ENCODE data around the gene RUFY4. TPM values are rescaled to one million over a fixed set of nuclear protein-coding genes. Genes with fewer than 3 reads are reported as not detected.
A peak's percentile ranks its signal among the peaks of the same experiment; 100 is the strongest.
"Not testable (repeated sequence)": the region's sequence is repeated elsewhere in the genome, so short reads cannot be mapped to it uniquely, and the experiment has no call there.

RUFY4 gene
- total RNA-seq, 2 donors from 2014 or later, result 0.77 TPM; not detected in 1

DNA sequence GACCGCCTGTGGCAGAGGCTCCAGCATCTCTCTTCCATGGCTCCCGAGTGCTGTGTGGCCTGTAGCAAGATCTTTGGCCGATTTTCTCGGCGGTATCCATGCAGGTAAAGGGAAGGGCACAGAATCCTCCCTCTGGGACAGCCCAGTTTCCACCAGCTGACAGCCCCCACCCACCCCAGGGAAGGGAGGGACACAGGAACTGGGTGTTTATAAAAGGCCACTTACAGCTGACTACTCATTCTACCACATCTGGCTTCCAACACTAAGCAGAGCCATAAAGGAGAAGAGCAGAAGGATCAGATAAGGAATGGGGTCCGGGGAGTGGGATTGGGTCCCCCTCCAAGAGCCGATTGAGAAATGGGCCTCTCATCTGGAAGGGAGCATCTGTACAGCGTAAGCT, 20.2 kb downstream of the RUFY4 start:
- Mint-ChIP-seq H3K36me3 (ENCODE audit: low read depth) (no peaks in the 10 kb centered on the region), H3K4me3 (no peak overlapping the region), H3K27ac (no peak overlapping the region), H3K4me1 (peaks cover 2% of the 10 kb centered on the region), H3K27me3 (peaks cover 8% of the 10 kb centered on the region)
- no peak for DNase-seq
- no peak for ATAC-seq
- H3K9me3 ChIP-seq (ENCODE audit: control insufficient read depth, low read length, poor library complexity, severe bottlenecking), result no peaks in the 10 kb centered on the region

DNA sequence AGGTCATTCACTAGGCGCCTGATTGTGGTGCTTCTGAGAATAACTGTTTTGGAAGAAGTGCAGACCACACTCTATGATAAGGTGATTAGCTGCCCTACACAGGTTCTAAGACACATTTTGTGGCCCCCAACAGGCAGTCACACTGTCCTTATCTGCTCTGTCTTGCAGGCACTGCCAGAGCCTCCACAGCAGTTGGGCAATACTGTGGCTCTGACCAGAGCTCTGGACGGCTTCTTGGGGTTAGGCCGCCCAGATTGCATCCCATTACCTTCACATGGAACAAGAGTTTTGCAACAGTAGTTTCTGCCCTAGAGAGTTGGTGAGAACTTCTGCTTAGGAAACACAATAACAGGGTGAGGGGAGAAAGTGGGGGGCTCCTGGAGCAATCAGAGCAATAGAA, 22.7 kb downstream of the RUFY4 start:
- H3K27me3 Mint-ChIP-seq, result peaks cover 8% of the 10 kb centered on the region
- DNase-seq, result no peak
- no peak overlapping the region for H3K4me3 Mint-ChIP-seq
- no peaks in the 10 kb centered on the region for H3K9me3 ChIP-seq (ENCODE audit: control insufficient read depth, low read length, poor library complexity, severe bottlenecking)
- peaks cover 4% of the 10 kb centered on the region for H3K4me1 Mint-ChIP-seq
- no peak for ATAC-seq
- no peaks in the 10 kb centered on the region for H3K36me3 Mint-ChIP-seq (ENCODE audit: low read depth)
- H3K27ac Mint-ChIP-seq, result no peak overlapping the region

DNA sequence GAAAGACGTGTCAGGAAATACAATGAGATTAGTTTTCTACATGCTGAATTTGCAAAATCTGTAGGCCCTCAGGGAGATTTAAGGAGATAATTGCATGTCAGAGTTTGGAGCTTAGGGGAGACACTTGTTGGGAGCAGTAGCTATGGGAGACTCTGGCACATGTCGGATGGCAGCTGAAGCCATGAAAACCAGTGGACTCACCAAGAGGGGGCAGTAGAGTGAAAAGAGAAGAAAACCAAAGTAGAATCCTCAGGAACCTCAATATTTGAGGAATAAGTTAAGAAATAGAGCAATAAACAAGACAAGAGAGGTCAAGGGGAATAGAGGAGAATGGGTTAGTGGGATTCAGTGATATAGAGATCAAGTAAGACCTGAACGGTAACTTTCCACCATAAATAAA, 24.8 kb downstream of the RUFY4 start:
- ATAC-seq (no peak), DNase-seq (no peak)
- H3K4me1 Mint-ChIP-seq, result peaks cover 4% of the 10 kb centered on the region
- peaks cover 8% of the 10 kb centered on the region for H3K27me3 Mint-ChIP-seq
- no peaks in the 10 kb centered on the region for H3K36me3 Mint-ChIP-seq (ENCODE audit: low read depth)
- no peak overlapping the region for H3K4me3 Mint-ChIP-seq
- no peak overlapping the region for H3K27ac Mint-ChIP-seq
- no peaks in the 10 kb centered on the region for H3K9me3 ChIP-seq (ENCODE audit: control insufficient read depth, low read length, poor library complexity, severe bottlenecking)

DNA sequence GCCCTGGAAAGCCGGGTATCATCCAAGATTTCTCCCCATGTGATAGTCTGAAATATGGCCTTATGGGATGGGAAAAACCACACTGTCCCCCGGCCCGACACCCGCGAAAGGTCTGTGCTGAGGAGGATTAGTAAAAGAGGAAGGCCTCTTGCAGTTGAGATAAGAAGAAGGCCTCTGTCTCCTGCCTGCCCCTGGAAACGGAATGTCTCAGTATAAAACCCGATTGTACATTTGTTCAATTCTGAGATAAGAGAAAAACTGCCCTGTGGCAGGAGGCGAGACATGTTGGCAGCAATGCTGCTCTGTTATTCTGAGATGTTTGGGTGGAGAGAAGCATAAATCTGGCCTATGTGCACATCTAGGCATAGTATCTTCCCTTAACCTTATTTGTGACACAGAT, 26.8 kb downstream of the RUFY4 start:
- no peaks in the 10 kb centered on the region for H3K36me3 Mint-ChIP-seq (ENCODE audit: low read depth)
- no peak overlapping the region for H3K4me3 Mint-ChIP-seq
- H3K27ac Mint-ChIP-seq, result no peak overlapping the region
- H3K9me3 ChIP-seq (ENCODE audit: control insufficient read depth, low read length, poor library complexity, severe bottlenecking), result no peaks in the 10 kb centered on the region
- H3K27me3 Mint-ChIP-seq, result peaks cover 8% of the 10 kb centered on the region
- no peak for DNase-seq
- peaks cover 4% of the 10 kb centered on the region for H3K4me1 Mint-ChIP-seq
- ATAC-seq, result no peak

GRCh38 chr2:218097975-218098374, 28.9 kb downstream of the RUFY4 start:
- Mint-ChIP-seq H3K27me3 (no peaks in the 10 kb centered on the region), H3K27ac (no peak overlapping the region), H3K36me3 (ENCODE audit: low read depth) (no peaks in the 10 kb centered on the region), H3K4me1 (peaks cover 4% of the 10 kb centered on the region), H3K4me3 (no peak overlapping the region)
- ATAC-seq (no peak), DNase-seq (no peak)
- no peaks in the 10 kb centered on the region for H3K9me3 ChIP-seq (ENCODE audit: control insufficient read depth, low read length, poor library complexity, severe bottlenecking)

GRCh38 chr2:218108834-218109233, 39.8 kb downstream of the RUFY4 start:
- H3K4me1 Mint-ChIP-seq; H3K36me3 Mint-ChIP-seq (ENCODE audit: low read depth); H3K9me3 ChIP-seq (ENCODE audit: control insufficient read depth, low read length, poor library complexity, severe bottlenecking); ATAC-seq; DNase-seq; H3K27ac Mint-ChIP-seq; H3K4me3 Mint-ChIP-seq; H3K27me3 Mint-ChIP-seq: not testable (repeated sequence)

- H3K9me3 ChIP-seq (ENCODE audit: control insufficient read depth, low read length, poor library complexity, severe bottlenecking); H3K4me3 Mint-ChIP-seq; DNase-seq; ATAC-seq; H3K36me3 Mint-ChIP-seq (ENCODE audit: low read depth); H3K4me1 Mint-ChIP-seq; H3K27ac Mint-ChIP-seq: not testable (repeated sequence)
- H3K27me3 Mint-ChIP-seq, result peaks cover 18% of the 10 kb centered on the region
Measured at GRCh38 chr2:218121789-218122188, 52.7 kb downstream of the RUFY4 start.

DNA sequence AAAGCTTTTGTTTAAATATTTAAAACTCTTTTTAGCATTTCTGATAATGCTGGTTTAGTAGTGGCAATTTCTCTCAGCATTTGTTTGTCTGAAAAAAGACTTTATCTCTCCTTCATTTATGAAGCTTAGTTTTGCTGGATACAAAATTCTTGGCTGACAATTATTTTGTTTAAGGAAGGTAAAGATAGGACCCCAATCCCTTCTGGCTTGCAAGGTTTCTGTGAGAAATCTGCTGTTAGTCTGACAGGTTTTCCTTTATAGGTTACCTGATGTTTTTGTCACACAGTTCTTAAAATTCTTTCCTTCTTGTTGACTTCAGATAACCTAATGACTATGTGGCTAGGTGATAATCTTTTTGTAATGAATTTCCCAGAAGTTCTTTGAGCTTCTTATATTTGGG, 53.2 kb downstream of the RUFY4 start:
- peaks cover 18% of the 10 kb centered on the region for H3K27me3 Mint-ChIP-seq
- not testable (repeated sequence) for H3K4me3 Mint-ChIP-seq; H3K4me1 Mint-ChIP-seq; H3K27ac Mint-ChIP-seq; H3K9me3 ChIP-seq (ENCODE audit: control insufficient read depth, low read length, poor library complexity, severe bottlenecking); H3K36me3 Mint-ChIP-seq (ENCODE audit: low read depth); ATAC-seq; DNase-seq

GRCh38 chr2:218123986-218124385, 54.9 kb downstream of the RUFY4 start:
- H3K4me1 Mint-ChIP-seq, result no peaks in the 10 kb centered on the region
- no peak for DNase-seq

DNA sequence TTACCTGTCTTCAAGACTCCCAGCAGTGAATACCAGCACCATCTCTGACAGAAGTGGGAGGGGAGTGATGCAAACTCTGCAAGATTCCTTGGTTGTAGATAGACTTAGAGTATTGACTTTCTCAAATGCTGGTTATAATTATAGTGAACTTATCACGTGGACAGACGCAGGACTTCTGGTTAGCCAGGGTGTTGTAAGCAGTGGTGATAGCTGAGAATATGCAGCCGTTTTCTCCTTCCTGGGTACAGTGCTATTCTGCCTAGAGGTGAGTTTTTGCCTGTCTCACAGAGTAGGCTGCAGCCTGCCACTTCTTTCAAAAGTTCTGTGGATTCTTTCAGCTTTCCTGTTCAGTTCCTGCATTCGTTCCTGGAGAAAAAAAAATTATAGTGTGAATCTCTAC, 56.0 kb downstream of the RUFY4 start:
- ATAC-seq (no peak), DNase-seq (no peak)
- peaks cover 3% of the 10 kb centered on the region for H3K9me3 ChIP-seq (ENCODE audit: control insufficient read depth, low read length, poor library complexity, severe bottlenecking)
- Mint-ChIP-seq H3K36me3 (ENCODE audit: low read depth) (peaks cover 2% of the 10 kb centered on the region), H3K27me3 (peaks cover 39% of the 10 kb centered on the region), H3K27ac (no peak overlapping the region), H3K4me3 (peak overlapping the region; percentile 0), H3K4me1 (no peaks in the 10 kb centered on the region)

More at GRCh38 chr2:218123986-218124385, 54.9 kb downstream of the RUFY4 start:
- Mint-ChIP-seq H3K4me3 (no peak overlapping the region), H3K27me3 (peaks cover 29% of the 10 kb centered on the region), H3K27ac (no peak overlapping the region), H3K36me3 (ENCODE audit: low read depth) (peaks cover 2% of the 10 kb centered on the region)
- no peak for ATAC-seq
- peaks cover 3% of the 10 kb centered on the region for H3K9me3 ChIP-seq (ENCODE audit: control insufficient read depth, low read length, poor library complexity, severe bottlenecking)

- ATAC-seq, result no peak
- Mint-ChIP-seq H3K36me3 (ENCODE audit: low read depth) (peaks cover 2% of the 10 kb centered on the region), H3K27ac (no peak within 1 kb of the TSS), H3K27me3 (peaks cover 41% of the 10 kb centered on the region), H3K4me3 (peak within 1 kb of the TSS; percentile 0), H3K4me1 (no peaks in the 10 kb centered on the region)
- H3K9me3 ChIP-seq (ENCODE audit: control insufficient read depth, low read length, poor library complexity, severe bottlenecking), result peaks cover 3% of the 10 kb centered on the region
- no peak for DNase-seq
Measured at GRCh38 chr2:218125626-218126080, 56.6 kb downstream of the RUFY4 start, which contains the start of gene CXCR2. TSS of gene CXCR2 (plus strand) at chr2:218126028. CDS start at chr2:218134802, 8,774 bp downstream.

- ATAC-seq (no peak), DNase-seq (no peak)
- peaks cover 2% of the 10 kb centered on the region for H3K36me3 Mint-ChIP-seq (ENCODE audit: low read depth)
- H3K9me3 ChIP-seq (ENCODE audit: control insufficient read depth, low read length, poor library complexity, severe bottlenecking), result no peaks in the 10 kb centered on the region
- H3K4me1 Mint-ChIP-seq, result no peaks in the 10 kb centered on the region
- no peak overlapping the region for H3K27ac Mint-ChIP-seq
- H3K27me3 Mint-ChIP-seq, result peaks cover 45% of the 10 kb centered on the region
- H3K4me3 Mint-ChIP-seq, result no peak overlapping the region
Measured at GRCh38 chr2:218127929-218128455, 58.9 kb downstream of the RUFY4 start.

GRCh38 chr2:218128781-218129457, 59.9 kb downstream of the RUFY4 start:
- DNase-seq (no peak), ATAC-seq (no peak)
- H3K27ac Mint-ChIP-seq, result no peak overlapping the region
- no peaks in the 10 kb centered on the region for H3K4me1 Mint-ChIP-seq
- no peaks in the 10 kb centered on the region for H3K9me3 ChIP-seq (ENCODE audit: control insufficient read depth, low read length, poor library complexity, severe bottlenecking)
- H3K4me3 Mint-ChIP-seq, result no peak overlapping the region
- peaks cover 47% of the 10 kb centered on the region for H3K27me3 Mint-ChIP-seq
- peaks cover 2% of the 10 kb centered on the region for H3K36me3 Mint-ChIP-seq (ENCODE audit: low read depth)
